ENCODE data around the gene ASTN2.

The ASTN2 gene

DNA sequence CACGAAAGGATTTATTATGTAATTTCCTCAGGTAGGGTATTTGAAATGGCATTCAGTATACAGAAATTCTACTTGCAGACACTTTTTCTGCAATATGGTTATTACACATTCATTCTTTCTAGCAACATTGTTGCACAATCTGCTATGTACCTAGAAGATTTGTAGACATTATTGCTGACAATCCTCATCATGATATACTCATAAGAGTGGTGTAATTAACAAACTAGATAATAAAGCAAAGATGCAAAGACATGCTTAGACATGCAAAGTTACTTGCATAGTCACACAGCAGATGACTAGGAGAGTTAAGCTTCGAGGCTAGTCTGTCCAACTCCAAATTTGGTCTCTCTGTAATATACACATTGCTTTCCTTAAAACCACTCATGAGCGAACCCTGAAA lies 317.1 kb downstream of the ASTN2 start:
- TF ChIP-seq, protein P1, sequence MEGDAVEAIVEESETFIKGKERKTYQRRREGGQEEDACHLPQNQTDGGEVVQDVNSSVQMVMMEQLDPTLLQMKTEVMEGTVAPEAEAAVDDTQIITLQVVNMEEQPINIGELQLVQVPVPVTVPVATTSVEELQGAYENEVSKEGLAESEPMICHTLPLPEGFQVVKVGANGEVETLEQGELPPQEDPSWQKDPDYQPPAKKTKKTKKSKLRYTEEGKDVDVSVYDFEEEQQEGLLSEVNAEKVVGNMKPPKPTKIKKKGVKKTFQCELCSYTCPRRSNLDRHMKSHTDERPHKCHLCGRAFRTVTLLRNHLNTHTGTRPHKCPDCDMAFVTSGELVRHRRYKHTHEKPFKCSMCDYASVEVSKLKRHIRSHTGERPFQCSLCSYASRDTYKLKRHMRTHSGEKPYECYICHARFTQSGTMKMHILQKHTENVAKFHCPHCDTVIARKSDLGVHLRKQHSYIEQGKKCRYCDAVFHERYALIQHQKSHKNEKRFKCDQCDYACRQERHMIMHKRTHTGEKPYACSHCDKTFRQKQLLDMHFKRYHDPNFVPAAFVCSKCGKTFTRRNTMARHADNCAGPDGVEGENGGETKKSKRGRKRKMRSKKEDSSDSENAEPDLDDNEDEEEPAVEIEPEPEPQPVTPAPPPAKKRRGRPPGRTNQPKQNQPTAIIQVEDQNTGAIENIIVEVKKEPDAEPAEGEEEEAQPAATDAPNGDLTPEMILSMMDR (IDR thresholded peaks at IDR 0.05; ENCODE audit: low read depth, low read length), result no peak
- TF ChIP-seq, protein P2, sequence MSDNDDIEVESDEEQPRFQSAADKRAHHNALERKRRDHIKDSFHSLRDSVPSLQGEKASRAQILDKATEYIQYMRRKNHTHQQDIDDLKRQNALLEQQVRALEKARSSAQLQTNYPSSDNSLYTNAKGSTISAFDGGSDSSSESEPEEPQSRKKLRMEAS (IDR thresholded peaks at IDR 0.05; ENCODE audit: low read depth, low read length), result no peak
- TF ChIP-seq POLR2A (IDR thresholded peaks at IDR 0.05; ENCODE audit: extremely low read depth, insufficient read length) (no peak), MYC (IDR thresholded peaks at IDR 0.05; ENCODE audit: low read depth, low read length) (no peak)
- no peak for DNase-seq (ENCODE audit: low read depth)
- H3K4me3 ChIP-seq (ENCODE audit: low read depth, low read length), result no peak overlapping the region

DNA sequence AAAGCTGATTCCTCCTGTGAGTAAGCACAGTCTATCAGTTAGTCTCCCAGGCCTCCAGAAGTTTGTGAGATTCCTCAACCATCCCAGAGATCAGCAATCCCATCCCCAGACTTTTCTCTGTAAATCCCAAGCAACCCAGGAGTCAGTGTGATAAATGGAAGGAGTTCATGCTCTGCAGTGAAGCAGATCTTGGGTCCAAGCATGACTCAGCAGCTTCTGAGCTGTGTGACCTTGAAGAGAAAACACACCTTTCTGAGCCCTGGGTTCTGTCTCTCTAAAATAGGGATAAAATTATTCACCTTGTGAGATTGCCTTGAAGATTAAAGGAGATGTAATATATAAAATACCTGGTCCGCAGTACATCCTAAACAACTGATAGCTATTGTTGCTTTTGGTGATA lies 318.7 kb downstream of the ASTN2 start:
- H3K4me3 ChIP-seq (ENCODE audit: low read depth, low read length), result no peak overlapping the region
- TF ChIP-seq, protein P1 (IDR thresholded peaks at IDR 0.05; ENCODE audit: low read depth, low read length), result no peak
- no peak for TF ChIP-seq POLR2A (IDR thresholded peaks at IDR 0.05; ENCODE audit: extremely low read depth, insufficient read length)
- no peak for TF ChIP-seq MYC (IDR thresholded peaks at IDR 0.05; ENCODE audit: low read depth, low read length)
- TF ChIP-seq, protein P2 (IDR thresholded peaks at IDR 0.05; ENCODE audit: low read depth, low read length), result no peak
- no peak for DNase-seq (ENCODE audit: low read depth)

DNA sequence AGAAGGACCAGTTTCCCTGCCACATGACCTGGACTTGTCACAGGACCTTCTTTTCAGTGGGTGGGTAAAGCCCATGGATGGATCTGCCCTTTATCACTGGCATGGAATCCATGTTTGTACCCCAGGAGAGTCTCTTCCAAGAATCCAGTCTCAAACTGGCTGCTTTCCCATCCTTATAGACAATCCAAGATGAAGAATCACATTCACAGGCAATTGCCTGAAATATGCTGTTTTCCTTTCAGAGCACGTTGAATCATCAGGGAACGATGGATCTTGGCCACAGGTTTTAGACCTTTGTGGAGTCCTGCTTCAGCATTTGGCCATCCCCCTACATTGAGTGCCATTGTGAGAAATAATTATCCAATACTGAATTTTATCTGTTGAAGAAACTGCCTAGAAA lies 319.8 kb downstream of the ASTN2 start:
- no peak for DNase-seq (ENCODE audit: low read depth)
- TF ChIP-seq POLR2A (IDR thresholded peaks at IDR 0.05; ENCODE audit: extremely low read depth, insufficient read length) (no peak), MYC (IDR thresholded peaks at IDR 0.05; ENCODE audit: low read depth, low read length) (no peak)
- TF ChIP-seq, protein P2 (IDR thresholded peaks at IDR 0.05; ENCODE audit: low read depth, low read length), result no peak
- TF ChIP-seq, protein P1 (IDR thresholded peaks at IDR 0.05; ENCODE audit: low read depth, low read length), result no peak
- no peak overlapping the region for H3K4me3 ChIP-seq (ENCODE audit: low read depth, low read length)

DNA sequence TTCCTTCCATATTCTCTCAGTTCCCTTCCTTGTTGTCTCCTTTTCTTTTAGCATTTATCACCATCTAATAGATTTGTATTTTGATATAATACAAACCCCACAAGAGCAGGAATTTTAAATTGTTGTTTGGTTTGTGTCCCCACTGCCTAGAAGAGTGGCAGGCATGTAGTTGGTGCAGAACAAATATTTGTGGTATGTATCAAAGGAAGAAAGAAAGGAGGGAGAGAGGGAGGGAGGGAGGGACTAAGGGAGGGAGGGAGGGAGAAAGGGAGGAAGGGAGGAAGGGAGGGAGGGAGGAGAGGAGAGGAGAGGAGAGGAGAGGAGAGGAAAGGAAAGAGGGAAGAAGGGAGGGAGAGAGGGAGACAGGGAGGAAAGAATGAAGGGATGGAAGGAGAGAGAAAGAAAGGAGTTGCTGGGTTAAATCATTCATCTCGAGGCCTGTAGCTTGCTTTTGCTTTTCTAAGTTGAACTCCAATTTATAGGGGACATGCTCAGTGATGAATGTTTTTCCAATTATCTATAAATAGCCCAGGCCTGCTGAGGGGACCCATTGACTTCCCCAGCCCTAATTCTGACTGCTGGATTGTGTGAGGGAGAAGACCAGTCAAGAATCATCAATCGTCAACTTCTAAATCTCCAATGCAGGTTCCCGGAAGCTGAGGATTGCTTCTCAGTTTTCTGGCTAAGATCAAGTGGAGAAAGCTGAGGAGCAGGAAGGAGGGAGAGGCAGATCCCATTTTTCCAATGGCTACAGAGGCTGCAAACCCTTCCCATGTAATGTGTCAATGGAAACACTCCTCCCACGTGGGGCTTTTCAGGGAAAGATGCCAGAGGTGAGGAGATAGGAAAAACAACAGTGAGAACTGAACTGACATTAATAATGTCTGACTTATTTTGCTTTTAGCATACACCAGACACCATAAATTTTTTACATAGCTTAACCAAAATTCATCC lies 320.7 kb downstream of the ASTN2 start:
- TF ChIP-seq, protein P1 (IDR thresholded peaks at IDR 0.05; ENCODE audit: low read depth, low read length), result no peak
- H3K4me3 ChIP-seq (ENCODE audit: low read depth, low read length), result no peak overlapping the region
- no peak for DNase-seq (ENCODE audit: low read depth)

DNA sequence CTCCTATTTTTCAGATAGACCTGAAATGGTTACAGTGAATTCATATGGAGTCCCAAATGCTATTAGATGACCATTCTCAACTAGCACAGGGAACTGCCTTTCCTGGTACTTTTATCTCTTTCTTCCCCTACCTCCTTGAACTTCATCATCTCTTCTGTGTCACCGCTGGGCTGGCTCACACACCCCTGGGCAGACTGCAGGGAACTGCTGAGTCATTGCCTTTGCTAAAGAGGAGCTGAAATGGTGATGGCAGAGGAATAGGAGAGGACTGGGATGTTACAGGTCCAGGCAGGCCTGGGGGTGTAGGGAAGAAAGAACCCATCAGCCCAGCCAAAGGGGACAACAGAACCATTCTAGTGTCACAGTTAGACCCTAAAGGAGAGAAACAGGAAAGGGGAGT lies 322.3 kb downstream of the ASTN2 start:
- H3K4me3 ChIP-seq (ENCODE audit: low read depth, low read length), result no peak overlapping the region
- TF ChIP-seq, protein P1 (IDR thresholded peaks at IDR 0.05; ENCODE audit: low read depth, low read length), result no peak
- TF ChIP-seq MYC (IDR thresholded peaks at IDR 0.05; ENCODE audit: low read depth, low read length) (no peak), POLR2A (IDR thresholded peaks at IDR 0.05; ENCODE audit: extremely low read depth, insufficient read length) (no peak)
- TF ChIP-seq, protein P2 (IDR thresholded peaks at IDR 0.05; ENCODE audit: low read depth, low read length), result no peak
- no peak for DNase-seq (ENCODE audit: low read depth)
